ENCODE measurements around the gene ZDHHC18.

DNA sequence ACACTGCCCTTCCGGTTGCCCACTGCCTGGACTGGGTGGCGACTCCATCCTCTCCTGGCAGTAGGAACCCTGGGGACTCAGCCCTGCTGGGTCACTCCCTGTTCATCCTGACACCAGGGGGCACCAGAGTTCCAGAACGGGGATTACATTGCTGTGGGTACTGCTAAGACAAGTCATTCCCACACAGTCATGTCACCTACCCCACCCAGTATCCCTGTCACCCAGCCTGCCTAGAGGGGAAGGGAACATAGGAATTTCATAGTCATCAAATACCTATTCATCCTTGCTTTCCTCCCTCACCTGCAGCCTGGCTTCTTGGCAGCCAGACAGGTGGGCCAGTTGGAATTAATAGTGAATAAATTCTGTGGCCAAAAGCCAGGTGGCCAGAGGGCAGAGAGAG is 26.7 kb downstream of the ZDHHC18 start:
- TF ChIP-seq POLR2AphosphoS5 (IDR thresholded peaks at IDR 0.05; ENCODE audit: low read depth, low read length) (no peak), SIN3A (IDR thresholded peaks at IDR 0.05; ENCODE audit: borderline replicate concordance, insufficient read depth, low read length) (no peak)
